ENCODE data around the gene ARHGEF17. TPM values are rescaled to one million over a fixed set of nuclear protein-coding genes. Genes with fewer than 3 reads are reported as not detected.

The ARHGEF17 gene
- total and polyA plus RNA-seq, 2 of the 8 experiments (the other 6 are each of a cell fraction or from before 2014, with no cell fraction given), result 11.3 to 14.6 TPM

DNA sequence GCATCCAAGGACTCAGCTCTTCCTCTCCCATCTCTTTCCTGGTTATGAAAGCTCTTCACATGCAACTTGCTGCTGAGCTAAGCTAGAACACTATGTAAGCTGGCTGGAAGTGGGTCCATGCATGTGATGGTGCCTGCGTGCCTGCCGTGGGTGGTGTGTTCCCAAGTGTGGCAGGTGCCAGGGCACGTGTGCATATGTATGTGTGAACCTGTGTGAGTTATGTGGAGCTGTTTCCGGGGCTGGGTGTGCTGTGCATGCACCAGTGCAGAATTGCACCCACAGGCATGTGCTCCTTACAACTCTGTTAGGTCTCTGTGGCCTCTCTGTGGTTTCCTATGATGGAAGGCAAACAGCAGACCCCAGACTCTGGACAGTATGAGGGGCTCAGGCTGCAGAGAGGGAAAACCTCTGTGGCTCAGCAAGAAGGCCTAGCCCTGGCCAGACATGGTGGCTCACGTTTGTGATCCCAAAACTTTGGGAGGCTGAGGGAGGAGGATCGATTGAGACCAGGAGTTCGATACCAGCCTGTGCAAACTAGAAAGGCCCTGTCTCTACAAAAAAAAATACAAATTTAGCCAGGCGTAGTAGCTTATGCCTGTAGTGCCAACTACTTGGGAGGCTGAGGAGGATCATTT lies 40.1 kb upstream of the ARHGEF17 start (continued):
- TF ChIP-seq, protein P1, sequence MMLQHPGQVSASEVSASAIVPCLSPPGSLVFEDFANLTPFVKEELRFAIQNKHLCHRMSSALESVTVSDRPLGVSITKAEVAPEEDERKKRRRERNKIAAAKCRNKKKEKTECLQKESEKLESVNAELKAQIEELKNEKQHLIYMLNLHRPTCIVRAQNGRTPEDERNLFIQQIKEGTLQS (IDR thresholded peaks at IDR 0.05; ENCODE audit: insufficient read depth, low read depth, low read length), result no peak

Data from H1 (cell line).